GM18870 (cell line): Measurements from ENCODE around the gene XKR8.

ENCODE experiments used
- ATAC-seq: cut with Tn5 transposase; IDR thresholded peaks from one replicate; pipeline ENCODE4 v1.9.1; 2021; ENCODE audit warnings: moderate library complexity; ENCODE audit not compliant: unreplicated experiment

XKR8 gene

DNA sequence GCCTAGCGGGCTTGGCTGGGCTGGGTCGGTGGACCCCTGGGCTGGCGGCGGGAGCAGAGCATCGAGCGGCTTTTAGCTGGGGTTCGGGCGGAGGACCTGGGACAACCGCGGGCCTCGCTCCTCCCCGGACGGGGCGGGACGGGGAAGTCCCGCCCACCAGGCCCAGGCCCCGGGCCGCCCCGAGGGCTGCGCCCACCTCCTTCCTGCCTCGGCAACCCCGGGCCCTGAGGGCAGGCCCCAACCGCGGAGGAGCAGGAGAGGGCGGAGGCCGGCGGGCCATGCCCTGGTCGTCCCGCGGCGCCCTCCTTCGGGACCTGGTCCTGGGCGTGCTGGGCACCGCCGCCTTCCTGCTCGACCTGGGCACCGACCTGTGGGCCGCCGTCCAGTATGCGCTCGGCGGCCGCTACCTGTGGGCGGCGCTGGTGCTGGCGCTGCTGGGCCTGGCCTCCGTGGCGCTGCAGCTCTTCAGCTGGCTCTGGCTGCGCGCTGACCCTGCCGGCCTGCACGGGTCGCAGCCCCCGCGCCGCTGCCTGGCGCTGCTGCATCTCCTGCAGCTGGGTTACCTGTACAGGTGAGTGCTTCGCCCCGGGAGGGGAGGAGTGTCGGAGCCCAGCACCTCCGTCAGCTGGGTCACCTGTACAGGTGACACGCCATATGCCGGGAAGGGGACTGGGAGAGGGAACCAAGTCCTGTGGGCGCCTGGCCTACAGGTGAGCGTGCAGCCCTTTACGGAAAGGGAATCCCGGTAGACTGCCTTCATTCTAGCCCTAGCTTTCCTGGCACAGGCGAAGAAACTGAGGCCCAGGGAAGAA is at the start of gene XKR8:
Gene XKR8, plus strand, starts transcription at position 182 of the 812 bp plus-strand sequence. Its CDS starts 97 bp downstream, at position 279.
- ATAC-seq = no peak

DNA sequence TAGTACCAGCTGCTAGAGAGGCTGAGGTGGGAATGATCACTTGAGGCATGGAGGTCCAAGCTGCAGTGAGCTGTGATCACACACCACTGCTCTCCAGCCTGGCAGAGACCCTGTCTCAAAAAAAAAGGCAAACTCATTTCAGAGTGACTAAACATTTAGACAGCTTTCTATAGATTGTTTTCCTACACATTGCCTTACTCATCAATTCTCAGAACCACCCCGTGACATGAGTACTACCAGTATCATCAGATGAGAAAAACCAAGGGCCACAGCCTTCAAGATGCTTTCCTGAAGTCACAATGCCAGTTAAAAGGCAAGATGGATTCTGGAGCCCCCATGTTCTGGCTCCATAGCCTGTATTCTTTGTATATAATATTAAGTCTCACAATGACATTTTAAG is 47.3 kb upstream of the XKR8 start:
- no peak for ATAC-seq

DNA sequence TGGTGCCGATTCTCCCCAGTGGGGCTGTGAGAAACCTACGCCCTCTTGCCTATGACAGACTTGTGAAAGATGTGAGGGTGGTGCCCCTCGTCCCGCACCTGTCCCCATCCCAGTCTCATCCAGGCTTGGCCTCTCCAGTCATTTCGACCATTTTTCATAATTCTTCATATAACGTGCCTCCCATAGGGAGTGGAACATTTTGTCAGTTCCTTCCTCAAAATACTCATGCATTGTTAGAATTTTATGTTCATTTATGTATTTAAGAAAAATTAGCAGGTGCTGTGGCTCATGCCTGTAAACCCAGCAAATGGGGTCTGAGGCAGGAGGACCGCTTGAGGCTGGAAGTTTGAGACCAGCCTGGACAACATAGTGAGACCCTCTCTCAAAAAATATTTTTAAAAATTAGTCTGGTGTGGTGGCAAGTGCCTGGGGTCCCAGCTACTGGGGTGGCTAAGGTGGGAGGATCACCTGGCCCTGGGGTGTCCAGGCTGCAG is 44.6 kb upstream of the XKR8 start:
- no peak for ATAC-seq

GRCh38 chr1:27922272-27922671 is 37.5 kb upstream of the XKR8 start:
- ATAC-seq = no peak

- no peak for ATAC-seq
These were observed 31.4 kb upstream of the XKR8 start for GRCh38 chr1:27928216-27928954.

GRCh38 chr1:27931184-27931583 is 28.6 kb upstream of the XKR8 start:
- ATAC-seq = no peak

- no peak for ATAC-seq
These were observed 28.0 kb upstream of the XKR8 start for GRCh38 chr1:27931759-27932158.

- no peak for ATAC-seq
These were observed 24.8 kb upstream of the XKR8 start, which contains the start of gene SMPDL3B for GRCh38 chr1:27934818-27935549. Gene SMPDL3B, plus strand, starts transcription at chr1:27935000. Its CDS starts 184 bp downstream, at chr1:27935184.

DNA sequence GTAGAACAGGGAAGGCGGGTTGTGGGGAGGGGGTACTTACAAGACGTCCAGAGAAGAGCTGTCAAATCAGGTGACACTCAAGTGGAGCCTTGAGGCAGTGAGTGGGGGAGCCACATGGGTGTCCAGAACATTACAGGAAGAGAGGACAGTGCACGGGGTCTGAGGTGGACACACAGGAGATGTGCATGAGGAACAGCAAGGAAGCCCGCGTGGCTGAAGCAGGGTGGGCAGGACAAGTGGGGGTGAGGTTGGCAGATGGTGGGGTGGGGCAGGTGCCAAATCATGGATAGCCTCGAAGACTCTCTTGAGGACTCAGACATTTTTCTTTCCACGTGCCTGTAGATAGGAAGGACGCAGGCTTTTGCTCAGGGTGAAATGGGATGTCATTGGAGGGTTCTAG is 24.1 kb upstream of the XKR8 start:
- no peak for ATAC-seq

- no peak for ATAC-seq
These were observed 23.4 kb upstream of the XKR8 start for GRCh38 chr1:27936370-27936769.

DNA sequence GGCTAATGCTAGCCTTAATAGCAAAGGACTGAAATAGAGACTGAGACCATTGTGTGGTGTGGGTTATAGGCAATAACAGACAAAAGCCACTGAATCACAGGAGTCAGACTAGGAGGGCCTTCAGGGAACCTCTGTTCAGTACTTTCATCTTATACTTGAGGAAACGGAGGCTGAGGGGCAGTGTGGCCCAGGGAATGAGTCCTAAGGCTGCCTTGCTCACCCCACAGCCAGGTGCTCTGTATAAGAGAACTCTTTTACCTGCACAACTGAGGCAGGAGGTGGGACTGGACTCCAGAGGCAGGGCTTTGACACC is 22.3 kb upstream of the XKR8 start:
- ATAC-seq = no peak

DNA sequence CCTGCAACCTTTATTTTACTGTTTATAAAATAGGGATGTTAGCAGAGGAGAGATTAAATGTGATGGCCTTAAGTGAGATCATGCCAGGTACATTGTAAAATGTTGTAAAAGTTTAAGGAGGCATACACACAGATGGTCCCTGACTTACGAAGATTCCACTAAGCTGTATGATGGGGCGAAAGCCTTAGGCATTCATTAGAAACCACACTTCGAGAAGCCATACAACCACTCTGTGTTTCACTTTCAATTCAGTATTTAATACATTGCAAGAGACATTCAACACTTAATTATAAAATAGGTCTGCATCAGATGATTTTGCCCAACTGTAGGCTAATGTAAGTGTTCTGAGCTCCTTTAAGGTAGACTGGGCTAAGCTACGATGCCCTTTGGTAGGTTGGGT is 21.3 kb upstream of the XKR8 start:
- ATAC-seq = no peak

- ATAC-seq = no peak
These were observed 19.5 kb upstream of the XKR8 start for GRCh38 chr1:27940297-27940696.

- no peak for ATAC-seq
These were observed 18.8 kb upstream of the XKR8 start for GRCh38 chr1:27940870-27941560.

- ATAC-seq = no peak
These were observed 17.9 kb upstream of the XKR8 start for GRCh38 chr1:27941671-27942540.

DNA sequence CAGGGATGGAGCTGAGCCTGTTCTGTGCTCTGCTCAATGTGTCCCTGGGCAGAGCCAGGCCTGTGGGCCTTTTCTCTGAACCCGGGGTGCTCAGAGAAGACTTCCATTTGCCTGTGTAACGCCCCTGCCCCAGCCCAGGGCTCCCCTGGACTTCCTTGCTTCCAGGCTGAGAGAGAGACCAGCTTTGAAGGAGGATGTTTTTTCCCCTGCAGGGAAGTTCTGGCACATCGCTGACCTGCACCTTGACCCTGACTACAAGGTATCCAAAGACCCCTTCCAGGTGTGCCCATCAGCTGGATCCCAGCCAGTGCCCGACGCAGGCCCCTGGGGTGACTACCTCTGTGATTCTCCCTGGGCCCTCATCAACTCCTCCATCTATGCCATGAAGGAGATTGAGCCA is 14.8 kb upstream of the XKR8 start:
- ATAC-seq = no peak

- no peak for ATAC-seq
These were observed 10.7 kb upstream of the XKR8 start for GRCh38 chr1:27949027-27949426.

DNA sequence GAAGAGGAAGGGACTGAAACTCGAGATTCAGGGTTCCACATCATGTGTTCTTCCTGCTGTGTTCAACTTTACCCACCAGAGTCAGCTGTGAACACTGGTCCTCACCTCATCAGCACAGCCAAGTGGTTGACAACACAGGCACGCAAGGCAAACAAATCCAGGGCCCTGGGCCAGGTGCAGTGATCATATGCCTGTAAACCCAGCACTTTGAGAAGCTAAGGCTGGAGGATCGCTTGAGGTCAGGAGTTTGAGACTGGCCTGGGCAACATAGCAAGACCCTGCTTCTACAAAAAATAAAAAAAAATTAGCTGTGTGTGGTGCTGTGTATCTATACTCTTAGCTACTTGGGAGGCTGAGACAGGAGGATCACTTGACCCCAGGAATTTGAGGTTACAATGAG is 8.4 kb upstream of the XKR8 start:
- no peak for ATAC-seq

DNA sequence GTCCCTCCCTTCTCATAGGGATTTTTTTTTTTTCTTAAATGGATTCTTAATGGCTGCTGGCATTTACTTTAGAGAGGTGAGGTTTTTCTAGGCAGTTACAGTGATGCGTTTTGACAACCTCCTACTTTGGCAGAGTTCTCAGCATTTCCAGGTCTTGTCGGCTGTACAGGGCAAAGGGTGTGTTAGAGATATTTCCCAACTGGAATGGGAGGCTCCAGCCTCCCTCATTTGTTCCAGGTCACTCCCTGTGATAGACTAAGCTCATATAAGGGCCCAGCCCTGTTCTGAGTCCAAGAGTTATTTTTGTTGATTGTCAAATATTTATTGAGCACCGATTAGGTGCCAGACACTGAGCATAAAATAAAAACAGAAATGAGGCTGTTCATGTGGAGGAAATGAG is 7.6 kb upstream of the XKR8 start:
- no peak for ATAC-seq

DNA sequence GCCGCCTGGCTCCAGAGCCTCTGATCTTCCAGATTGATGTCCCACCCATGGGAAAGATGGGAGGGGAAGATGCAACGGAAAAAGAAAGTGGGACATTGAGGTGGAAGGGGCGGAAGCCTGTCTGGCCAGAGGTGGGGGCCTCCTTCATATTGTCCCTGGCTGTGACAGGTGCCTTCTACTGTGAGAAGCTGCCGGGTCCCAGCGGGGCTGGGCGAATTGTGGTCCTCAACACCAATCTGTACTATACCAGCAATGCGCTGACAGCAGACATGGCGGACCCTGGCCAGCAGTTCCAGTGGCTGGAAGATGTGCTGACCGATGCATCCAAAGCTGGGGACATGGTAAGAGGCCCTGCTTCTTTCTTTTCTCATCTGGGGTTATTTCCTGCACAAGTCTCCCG is 5.6 kb upstream of the XKR8 start:
- no peak for ATAC-seq
